IPS-18a (cell line): ENCODE measurements around the gene MRPS27.

Source experiments
- H3K27ac ChIP-seq: one replicate; pipeline ENCODE4 v1.5.1; 2013; ENCODE audit warnings: low read length
- H3K27me3 ChIP-seq: one replicate; pipeline ENCODE4 v1.6.1; 2013; ENCODE audit warnings: mild to moderate bottlenecking, low read length; ENCODE audit not compliant: control insufficient read depth, insufficient read depth
- H3K36me3 ChIP-seq: one replicate; pipeline ENCODE4 v1.6.1; 2013; ENCODE audit warnings: low read depth, low read length; ENCODE audit not compliant: control insufficient read depth
- H3K4me1 ChIP-seq: one replicate; pipeline ENCODE4 v1.6.1; 2013; ENCODE audit warnings: low read depth, low read length; ENCODE audit not compliant: control insufficient read depth
- H3K4me3 ChIP-seq: one replicate; pipeline ENCODE4 v1.5.1; 2013; ENCODE audit warnings: low read length
- H3K9ac ChIP-seq: one replicate; pipeline ENCODE4 v1.6.1; 2013; ENCODE audit warnings: mild to moderate bottlenecking, low read length, moderate library complexity
- H3K9me3 ChIP-seq: one replicate; pipeline ENCODE4 v1.6.1; 2013; ENCODE audit warnings: low read depth, low read length; ENCODE audit not compliant: control insufficient read depth

Gene MRPS27

GRCh38 chr5:72238712-72239445 is 81.2 kb downstream of the MRPS27 start:
- peak overlapping the region; percentile 27 for H3K4me3 ChIP-seq
- H3K9ac ChIP-seq: peak overlapping the region; percentile 34
- H3K4me1 ChIP-seq: peaks cover 66% of the 10 kb centered on the region
- H3K27me3 ChIP-seq: no peaks in the 10 kb centered on the region
- H3K27ac ChIP-seq: peak overlapping the region; percentile 84
- H3K9me3 ChIP-seq: no peaks in the 10 kb centered on the region
- peaks cover 5% of the 10 kb centered on the region for H3K36me3 ChIP-seq

- Histone ChIP-seq H3K27me3 (no peaks in the 10 kb centered on the region), H3K4me3 (no peak overlapping the region), H3K9ac (no peak overlapping the region), H3K9me3 (no peaks in the 10 kb centered on the region), H3K27ac (peak overlapping the region; percentile 84), H3K36me3 (peaks cover 5% of the 10 kb centered on the region), H3K4me1 (peaks cover 59% of the 10 kb centered on the region)
These were observed 82.2 kb downstream of the MRPS27 start for GRCh38 chr5:72237879-72238278.

- H3K9me3 ChIP-seq: no peaks in the 10 kb centered on the region
- H3K27ac ChIP-seq: peak overlapping the region; percentile 84
- H3K4me1 ChIP-seq: peaks cover 55% of the 10 kb centered on the region
- H3K4me3 ChIP-seq: no peak overlapping the region
- H3K9ac ChIP-seq: no peak overlapping the region
- no peaks in the 10 kb centered on the region for H3K27me3 ChIP-seq
- peaks cover 7% of the 10 kb centered on the region for H3K36me3 ChIP-seq
These were observed 82.6 kb downstream of the MRPS27 start for GRCh38 chr5:72237415-72237814.

GRCh38 chr5:72235725-72236124 is 84.3 kb downstream of the MRPS27 start:
- Histone ChIP-seq H3K27me3 (no peaks in the 10 kb centered on the region), H3K36me3 (peaks cover 19% of the 10 kb centered on the region), H3K4me3 (no peak overlapping the region), H3K4me1 (peaks cover 42% of the 10 kb centered on the region), H3K27ac (no peak overlapping the region), H3K9ac (no peak overlapping the region), H3K9me3 (no peaks in the 10 kb centered on the region)

GRCh38 chr5:72234868-72235267 is 85.2 kb downstream of the MRPS27 start:
- Histone ChIP-seq H3K36me3 (peaks cover 19% of the 10 kb centered on the region), H3K9me3 (no peaks in the 10 kb centered on the region), H3K27me3 (no peaks in the 10 kb centered on the region)

GRCh38 chr5:72234265-72234700 is 85.8 kb downstream of the MRPS27 start:
- Histone ChIP-seq H3K9me3 (no peaks in the 10 kb centered on the region), H3K9ac (no peak overlapping the region), H3K36me3 (peaks cover 19% of the 10 kb centered on the region), H3K27me3 (no peaks in the 10 kb centered on the region), H3K4me3 (no peak overlapping the region), H3K4me1 (peaks cover 36% of the 10 kb centered on the region), H3K27ac (peak overlapping the region; percentile 42)

More at GRCh38 chr5:72234868-72235267, 85.2 kb downstream of the MRPS27 start:
- Histone ChIP-seq H3K4me3 (no peak overlapping the region), H3K9ac (no peak overlapping the region), H3K4me1 (peaks cover 39% of the 10 kb centered on the region), H3K27ac (peak overlapping the region; percentile 42)

- Histone ChIP-seq H3K4me1 (peaks cover 32% of the 10 kb centered on the region), H3K27ac (no peak overlapping the region), H3K9ac (no peak overlapping the region), H3K27me3 (no peaks in the 10 kb centered on the region), H3K9me3 (no peaks in the 10 kb centered on the region), H3K4me3 (no peak overlapping the region), H3K36me3 (peaks cover 19% of the 10 kb centered on the region)
These were observed 86.2 kb downstream of the MRPS27 start for GRCh38 chr5:72233835-72234234.

- H3K27ac ChIP-seq: no peak overlapping the region
- peaks cover 23% of the 10 kb centered on the region for H3K36me3 ChIP-seq
- peaks cover 22% of the 10 kb centered on the region for H3K4me1 ChIP-seq
- H3K27me3 ChIP-seq: no peaks in the 10 kb centered on the region
- no peak overlapping the region for H3K9ac ChIP-seq
- H3K4me3 ChIP-seq: no peak overlapping the region
- H3K9me3 ChIP-seq: no peaks in the 10 kb centered on the region
These were observed 87.2 kb downstream of the MRPS27 start for GRCh38 chr5:72232838-72233237.

- no peak overlapping the region for H3K9ac ChIP-seq
- peaks cover 15% of the 10 kb centered on the region for H3K4me1 ChIP-seq
- H3K27me3 ChIP-seq: no peaks in the 10 kb centered on the region
- no peak overlapping the region for H3K27ac ChIP-seq
- H3K4me3 ChIP-seq: no peak overlapping the region
- H3K36me3 ChIP-seq: peaks cover 28% of the 10 kb centered on the region
- H3K9me3 ChIP-seq: no peaks in the 10 kb centered on the region
These were observed 87.9 kb downstream of the MRPS27 start for GRCh38 chr5:72231991-72232703.

GRCh38 chr5:72228960-72229359 is 91.1 kb downstream of the MRPS27 start:
- peaks cover 55% of the 10 kb centered on the region for H3K36me3 ChIP-seq
- H3K9me3 ChIP-seq: no peaks in the 10 kb centered on the region
- no peak overlapping the region for H3K27ac ChIP-seq
- H3K4me3 ChIP-seq: no peak overlapping the region
- no peaks in the 10 kb centered on the region for H3K27me3 ChIP-seq
- H3K9ac ChIP-seq: no peak overlapping the region
- H3K4me1 ChIP-seq: peaks cover under 1% of the 10 kb centered on the region

GRCh38 chr5:72226950-72227349 is 93.1 kb downstream of the MRPS27 start:
- Histone ChIP-seq H3K4me3 (no peak overlapping the region), H3K4me1 (no peaks in the 10 kb centered on the region), H3K9me3 (no peaks in the 10 kb centered on the region), H3K27ac (no peak overlapping the region), H3K36me3 (peaks cover 66% of the 10 kb centered on the region), H3K9ac (no peak overlapping the region), H3K27me3 (no peaks in the 10 kb centered on the region)
